Lower lobe of right lung (tissue), 2 donors: ENCODE results near the gene PNPLA6. TPM values are rescaled to one million over a fixed set of nuclear protein-coding genes. Genes with fewer than 3 reads are reported as not detected.

Experiments
- ATAC-seq, 2 donors: fragments of 200-7000 bp; cut with Tn5 transposase; one replicate each; pipeline ENCODE4 v1.9.1; 2020 to 2022; ENCODE audit warnings: mild to moderate bottlenecking in 2 of 2, moderate library complexity in 2 of 2
- DNase-seq: peaks from one replicate; pipeline ENCODE4 v3.0.0-alpha.2; 2020
- H3K27ac ChIP-seq: fragments of 200-600 bp; one replicate; pipeline ENCODE4 v1.8.0; 2022
- H3K27me3 ChIP-seq: fragments of 200-600 bp; one replicate; pipeline ENCODE4 v1.8.0; 2022; ENCODE audit warnings: low read depth
- H3K36me3 ChIP-seq: fragments of 200-600 bp; one replicate; pipeline ENCODE4 v1.8.0; 2022; ENCODE audit warnings: mild to moderate bottlenecking
- H3K4me1 ChIP-seq: fragments of 200-600 bp; one replicate; pipeline ENCODE4 v1.8.0; 2022
- H3K4me3 ChIP-seq: fragments of 200-600 bp; one replicate; pipeline ENCODE4 v1.8.0; 2022; ENCODE audit warnings: mild to moderate bottlenecking
- H3K9me3 ChIP-seq: fragments of 200-600 bp; one replicate; pipeline ENCODE4 v1.8.0; 2022
- CTCF ChIP-seq: fragments of 200-600 bp; IDR thresholded peaks from one replicate; pipeline ENCODE4 v1.8.0; 2022; ENCODE audit warnings: antibody characterized with exemption, mild to moderate bottlenecking
- intact Hi-C: fragments of 100-400 bp; cut with DNase I; formaldehyde crosslinking; loops from one replicate; pipeline ENCODE4 v1.11.0; 2022
- total RNA-seq: library from RNA; stranded (reverse); fragmentation: NEBNext Ultra II Directional; extraction: Animal tissue kit (Norgen Biotek cat#: 25700); gene quantifications from one replicate; pipeline ENCODE4 v1.2.1, GENCODE V29; 2021
- donor health status: DM: no; HTN: yes; CAD: no; lungs with severe emphysema.

The PNPLA6 gene
- total RNA-seq, 1 donor from 2014 or later: 289 TPM

- H3K9me3 ChIP-seq: no peaks in the 10 kb centered on the region
- no peaks in the 10 kb centered on the region for H3K36me3 ChIP-seq
- no peak for ATAC-seq
- H3K4me1 ChIP-seq: no peaks in the 10 kb centered on the region
- no peak for TF ChIP-seq CTCF
- H3K27ac ChIP-seq: no peak overlapping the region
- H3K27me3 ChIP-seq: no peaks in the 10 kb centered on the region
- no peak for DNase-seq
- no peak overlapping the region for H3K4me3 ChIP-seq
- intact Hi-C loops: no loop called here
Measured at GRCh38 chr19:7578127-7578526, 42.6 kb downstream of the PNPLA6 start.

DNA sequence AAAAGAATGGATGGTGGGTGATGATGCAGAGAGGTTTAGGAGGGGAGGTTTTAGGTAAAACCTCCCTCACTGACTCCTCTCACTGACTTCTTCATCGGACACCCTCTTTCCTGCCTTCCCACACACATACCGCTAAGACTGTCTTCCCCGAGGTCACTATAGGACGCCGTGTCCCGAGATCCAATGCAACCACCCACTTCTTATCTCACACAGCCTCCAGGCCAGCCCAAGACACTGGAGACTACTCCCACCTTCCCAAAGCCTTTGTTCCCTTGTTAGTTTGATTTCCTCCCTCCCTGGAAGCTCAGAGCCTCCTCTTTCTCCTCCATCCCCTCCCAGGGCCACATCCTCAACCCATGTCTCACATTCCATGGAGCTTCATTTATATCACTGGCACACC lies 43.7 kb downstream of the PNPLA6 start:
- Histone ChIP-seq H3K36me3 (no peaks in the 10 kb centered on the region), H3K4me1 (no peaks in the 10 kb centered on the region), H3K9me3 (no peaks in the 10 kb centered on the region), H3K27me3 (no peaks in the 10 kb centered on the region), H3K27ac (no peak overlapping the region), H3K4me3 (no peak overlapping the region)
- DNase-seq (no peak), ATAC-seq (no peak)
- no peak for TF ChIP-seq CTCF
- intact Hi-C loops: no loop called here

- no peaks in the 10 kb centered on the region for H3K27me3 ChIP-seq
- no peaks in the 10 kb centered on the region for H3K9me3 ChIP-seq
- intact Hi-C loops: no loop called here
- H3K27ac ChIP-seq: no peak overlapping the region
- TF ChIP-seq CTCF: no peak
- H3K4me3 ChIP-seq: no peak overlapping the region
- no peaks in the 10 kb centered on the region for H3K36me3 ChIP-seq
- DNase-seq (no peak), ATAC-seq (peak in 1 of 2 donors; percentile 56)
- H3K4me1 ChIP-seq: no peaks in the 10 kb centered on the region
Measured at GRCh38 chr19:7582446-7582845, 46.9 kb downstream of the PNPLA6 start.

- TF ChIP-seq CTCF: no peak
Measured at GRCh38 chr19:7589822-7590221, 54.3 kb downstream of the PNPLA6 start.

DNA sequence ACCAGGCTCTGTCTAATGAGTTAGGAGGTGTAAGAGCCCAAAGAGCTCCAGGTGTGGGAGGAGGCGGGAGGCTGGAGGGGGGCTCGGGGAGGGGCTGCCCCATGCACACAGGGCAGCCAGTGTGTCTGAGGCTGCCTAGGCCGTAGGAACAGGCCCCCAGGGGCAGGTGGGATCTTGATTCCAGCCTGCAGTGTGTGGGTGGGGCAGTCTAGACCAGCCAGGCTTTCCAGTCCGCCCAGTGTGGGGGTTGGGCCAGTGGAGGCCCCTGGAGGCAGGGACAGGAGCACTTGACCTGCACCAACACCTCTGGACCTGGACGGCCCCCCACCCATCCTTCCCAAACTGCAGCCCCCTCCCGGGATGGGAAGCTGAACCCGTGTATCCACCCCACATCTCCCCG lies 54.7 kb downstream of the PNPLA6 start:
- H3K27me3 ChIP-seq: peaks cover 7% of the 10 kb centered on the region

More at GRCh38 chr19:7589822-7590221, 54.3 kb downstream of the PNPLA6 start:
- H3K27me3 ChIP-seq: peaks cover 3% of the 10 kb centered on the region
- DNase-seq: no peak
- H3K4me1 ChIP-seq: no peaks in the 10 kb centered on the region
- no peaks in the 10 kb centered on the region for H3K9me3 ChIP-seq
- H3K4me3 ChIP-seq: no peak overlapping the region
- H3K36me3 ChIP-seq: no peaks in the 10 kb centered on the region
- intact Hi-C loops: no loop called here
- no peak overlapping the region for H3K27ac ChIP-seq
- no peak for ATAC-seq

More for the DNA sequence above, 54.7 kb downstream of the PNPLA6 start:
- intact Hi-C loops: no loop called here
- H3K4me1 ChIP-seq: no peaks in the 10 kb centered on the region
- DNase-seq (no peak), ATAC-seq (peak; percentile 58 to 62)
- TF ChIP-seq CTCF: no peak
- H3K27ac ChIP-seq: no peak overlapping the region
- H3K4me3 ChIP-seq: no peak overlapping the region
- H3K36me3 ChIP-seq: no peaks in the 10 kb centered on the region
- H3K9me3 ChIP-seq: no peaks in the 10 kb centered on the region
